Stimulated activated CD8-positive, alpha-beta memory T cell treated with anti-CD3 and anti-CD28 coated beads, Interleukin-4, amount 100 ng/mL, for 1 hour (primary cell): ENCODE measurements around the gene PDX1.
"Not testable (repeated sequence)": the region's sequence is repeated elsewhere in the genome, so short reads cannot be mapped to it uniquely, and the experiment has no call there.

Experiments
- DNase-seq, 2 donors: peaks; one replicate each; pipeline ENCODE4 v3.0.0-alpha.2; 2020; ENCODE audit warnings: low read depth in 2 of 2, low spot score in 1 of 2

PDX1 gene

DNA sequence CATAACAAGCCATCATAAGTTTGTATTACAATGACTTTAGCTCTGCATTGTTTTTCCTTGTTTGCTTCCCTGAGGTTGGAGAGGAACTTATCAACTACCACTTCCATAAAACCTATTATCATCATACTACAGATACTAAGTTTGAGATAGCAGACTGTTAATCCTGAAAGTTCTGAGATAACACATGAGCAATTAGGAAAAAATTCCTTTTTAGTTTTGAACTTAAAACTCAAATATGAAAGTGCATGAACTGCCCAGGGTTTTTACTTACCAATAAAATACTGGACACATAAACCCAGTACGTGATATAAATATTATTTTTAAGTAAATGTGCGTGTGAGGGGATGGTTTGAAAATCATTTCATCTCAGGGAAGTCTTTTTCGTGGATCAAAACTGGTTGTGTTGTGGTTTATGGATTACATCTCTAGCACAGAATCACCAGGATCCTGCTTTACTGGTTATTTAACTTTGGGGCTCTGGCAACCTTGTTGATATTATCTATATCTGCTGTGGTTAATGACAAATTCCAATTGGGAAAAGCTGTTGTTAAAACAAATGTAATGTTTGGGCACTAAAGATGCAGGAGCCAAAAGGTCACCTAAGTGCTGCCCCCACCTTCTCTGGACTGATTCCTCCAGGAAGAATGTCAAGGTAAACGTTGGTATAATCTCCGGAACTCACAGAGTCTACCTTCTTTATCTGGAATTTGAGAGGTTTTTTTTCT is 36.9 kb downstream of the PDX1 start:
- DNase-seq: no peak

DNA sequence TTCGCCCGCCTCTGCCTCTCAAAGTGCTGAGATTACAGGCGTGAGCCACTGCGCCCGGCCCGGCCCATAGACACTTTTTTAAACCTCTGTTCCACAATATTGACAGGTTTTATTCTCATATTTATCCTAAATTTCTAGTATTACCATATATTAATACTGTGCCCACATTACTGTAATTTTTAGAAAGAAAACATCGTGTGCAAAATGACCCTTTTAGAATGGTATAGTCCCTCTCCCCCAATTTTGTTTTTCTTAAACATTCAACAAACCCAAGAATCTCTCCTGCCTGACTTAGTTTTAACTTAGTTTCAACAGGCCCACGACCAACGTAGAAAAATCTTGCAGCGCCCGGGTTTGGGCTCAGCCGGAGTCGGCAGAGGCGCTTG is 40.2 kb downstream of the PDX1 start:
- no peak for DNase-seq

DNA sequence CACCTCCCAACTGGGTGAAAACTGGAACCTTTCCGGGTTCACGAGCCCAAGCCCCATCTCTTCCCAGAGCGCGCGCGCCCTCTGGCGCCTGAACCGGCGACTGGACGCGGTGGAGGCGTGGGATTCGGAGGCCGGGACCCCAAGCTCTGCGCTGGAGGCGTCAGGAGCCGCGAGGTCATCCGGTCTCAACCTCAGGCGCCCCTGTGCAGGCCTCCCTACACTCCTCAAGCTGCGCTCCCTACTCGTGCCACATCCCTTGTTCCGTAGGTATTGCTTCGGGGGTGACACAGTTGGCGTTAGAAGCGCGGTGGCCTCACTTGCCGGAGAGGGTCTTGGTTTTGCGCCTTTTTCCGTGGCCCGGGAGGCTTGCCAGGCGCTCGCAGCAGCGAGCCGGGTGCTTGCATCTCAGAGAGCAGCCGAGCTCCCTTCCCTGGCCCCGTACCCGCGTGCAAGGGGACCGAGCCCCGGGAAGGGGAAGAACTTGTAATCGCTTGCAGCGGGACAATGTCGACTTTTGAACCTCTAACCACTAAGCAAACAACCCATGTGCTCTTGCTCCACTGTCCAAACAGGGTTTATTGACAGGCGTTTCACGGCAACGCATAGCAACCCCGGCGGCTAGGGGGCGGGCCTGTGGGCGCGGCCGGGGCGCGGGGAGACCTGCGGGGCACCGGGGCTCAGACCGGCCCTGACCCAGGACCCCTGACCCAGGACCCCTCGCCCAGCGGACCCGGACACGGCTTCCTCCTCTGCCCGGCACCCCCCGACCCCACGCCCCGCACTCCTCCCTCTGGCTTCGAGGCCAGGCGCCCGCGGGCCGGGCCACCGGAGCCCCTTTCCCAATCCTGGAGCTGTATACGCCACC is 40.8 kb downstream of the PDX1 start:
- DNase-seq: no peak

DNA sequence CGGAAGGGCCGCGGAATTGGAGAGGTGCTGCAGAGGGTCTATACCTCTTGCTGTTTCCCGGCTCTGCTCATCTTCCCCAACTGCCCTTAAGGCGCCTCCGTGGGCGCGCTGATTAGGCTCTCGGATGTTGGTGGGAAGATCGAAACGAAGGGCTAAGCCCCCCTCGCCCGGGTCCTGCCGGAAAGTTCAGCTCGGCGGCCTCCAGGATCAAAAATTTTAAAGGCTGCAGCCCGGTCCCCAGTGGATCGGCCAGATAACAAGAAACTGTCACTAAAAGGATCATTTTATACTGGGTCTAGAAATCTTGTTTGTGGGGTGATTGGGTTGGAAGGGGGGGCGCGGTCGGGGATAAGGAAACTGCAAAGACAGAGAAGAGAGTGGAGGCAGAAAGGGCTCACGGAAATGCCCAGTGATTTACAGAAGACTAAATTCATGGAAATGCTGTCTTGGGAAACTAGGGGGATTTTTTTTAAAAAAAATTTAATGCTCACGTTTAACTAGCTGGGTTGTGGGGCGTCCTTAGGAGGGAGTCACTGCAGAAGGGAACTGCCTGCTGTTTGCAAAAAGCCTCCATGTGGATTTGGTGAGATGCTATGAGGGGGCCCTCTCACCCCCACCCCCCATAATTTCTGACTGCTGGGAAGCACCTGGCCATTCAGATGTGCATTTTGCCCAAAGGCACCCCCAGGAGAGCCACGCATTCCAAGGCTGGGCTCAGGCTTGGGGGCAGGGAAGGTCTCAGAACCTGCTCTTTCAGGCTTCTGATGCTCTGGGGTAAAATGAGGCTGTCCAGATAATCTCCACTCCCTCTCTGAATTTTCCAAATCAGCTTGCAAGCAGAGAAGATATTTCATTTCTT is 41.7 kb downstream of the PDX1 start:
- no peak for DNase-seq

DNA sequence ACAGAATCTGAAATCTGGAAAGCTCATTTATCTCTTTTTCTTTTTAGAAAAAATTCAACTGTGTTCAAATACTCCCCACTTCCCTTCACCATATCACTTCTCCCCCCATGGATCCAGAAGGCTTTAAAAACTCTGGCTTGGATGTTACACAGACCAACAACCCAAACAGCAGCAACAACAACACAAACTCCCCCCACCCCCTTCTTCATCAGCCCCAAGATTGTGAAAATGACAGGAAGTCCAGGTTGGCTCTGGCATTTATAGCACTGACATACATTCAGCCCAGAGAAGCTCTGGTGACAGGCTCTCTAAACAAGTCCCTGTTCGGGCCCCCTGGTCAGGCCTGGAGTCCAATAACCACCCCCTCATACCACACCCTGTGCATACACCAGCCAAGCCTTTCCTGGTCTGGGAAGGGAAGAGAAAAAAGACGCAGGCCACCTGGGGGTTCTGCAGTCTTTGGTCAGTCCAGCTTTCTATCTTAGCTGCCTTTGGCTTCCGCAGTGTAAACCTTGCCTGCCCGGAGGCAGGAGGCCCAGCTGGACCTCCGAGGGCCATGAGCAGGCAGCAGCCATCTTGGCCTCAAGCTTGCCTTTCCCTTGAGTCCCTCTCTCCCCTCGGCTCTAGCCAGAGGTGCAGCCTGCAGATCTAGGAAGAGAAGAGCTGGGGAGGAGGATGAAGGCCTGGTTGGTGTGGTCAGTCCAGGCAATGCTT is 42.5 kb downstream of the PDX1 start:
- DNase-seq: no peak

DNA sequence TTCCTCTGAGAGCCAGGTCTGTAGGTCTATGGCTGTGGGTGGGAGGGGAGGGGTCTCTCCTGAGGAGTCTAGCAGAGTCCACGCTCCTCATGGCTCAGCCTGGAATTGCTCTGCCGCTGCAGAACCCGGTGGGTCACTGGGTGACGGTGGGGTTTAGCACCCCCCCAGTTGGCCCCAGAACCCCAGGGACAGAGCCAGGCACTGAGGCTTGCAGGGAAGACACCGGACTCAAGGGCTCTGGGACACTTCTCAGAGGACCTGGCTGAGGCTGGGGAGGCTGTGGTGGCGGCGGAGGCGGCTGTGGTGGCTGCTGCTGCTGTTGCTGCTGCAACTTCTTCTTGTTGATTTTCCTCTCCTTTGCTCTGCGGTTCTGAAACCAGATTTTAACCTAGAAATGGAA is 43.2 kb downstream of the PDX1 start:
- no peak for DNase-seq

DNA sequence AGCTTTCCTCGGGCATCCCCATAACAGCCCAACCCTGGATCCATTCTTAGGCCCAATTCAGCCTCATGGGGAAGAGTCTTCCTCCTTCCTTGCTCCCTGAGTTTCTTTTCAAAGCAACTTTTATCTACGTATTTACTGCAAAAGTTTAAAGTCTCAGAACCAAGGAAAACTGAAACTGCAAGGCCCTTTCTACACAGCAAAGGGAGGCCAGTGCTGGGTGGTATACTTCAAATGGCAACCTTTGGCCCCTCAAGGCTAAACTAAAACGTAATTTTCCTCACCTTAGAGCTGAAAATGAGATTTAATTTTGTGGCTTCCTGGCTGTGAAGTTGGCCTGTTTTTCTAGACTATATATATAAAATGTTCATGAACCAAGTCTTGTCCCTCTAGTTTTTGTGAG is 43.7 kb downstream of the PDX1 start:
- no peak for DNase-seq

DNA sequence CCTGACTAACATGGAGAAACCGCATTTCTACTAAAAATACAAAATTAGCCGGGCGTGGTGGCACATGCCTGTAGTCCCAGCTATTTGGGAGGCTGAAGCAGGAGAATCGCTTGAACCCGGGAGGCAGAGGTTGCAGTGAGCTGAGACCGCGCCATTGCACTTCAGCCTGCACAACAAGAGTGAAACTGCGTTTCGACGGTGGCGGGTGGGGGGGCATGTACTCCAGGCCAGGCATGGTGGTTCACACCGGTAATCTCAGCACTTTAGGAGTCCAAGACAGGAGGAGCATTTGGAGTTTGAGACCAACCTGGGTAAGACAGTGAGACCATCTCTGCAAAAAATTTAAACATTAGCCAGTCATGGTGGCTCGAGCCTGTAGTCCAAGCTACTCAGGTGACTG is 44.4 kb downstream of the PDX1 start:
- DNase-seq: not testable (repeated sequence)

DNA sequence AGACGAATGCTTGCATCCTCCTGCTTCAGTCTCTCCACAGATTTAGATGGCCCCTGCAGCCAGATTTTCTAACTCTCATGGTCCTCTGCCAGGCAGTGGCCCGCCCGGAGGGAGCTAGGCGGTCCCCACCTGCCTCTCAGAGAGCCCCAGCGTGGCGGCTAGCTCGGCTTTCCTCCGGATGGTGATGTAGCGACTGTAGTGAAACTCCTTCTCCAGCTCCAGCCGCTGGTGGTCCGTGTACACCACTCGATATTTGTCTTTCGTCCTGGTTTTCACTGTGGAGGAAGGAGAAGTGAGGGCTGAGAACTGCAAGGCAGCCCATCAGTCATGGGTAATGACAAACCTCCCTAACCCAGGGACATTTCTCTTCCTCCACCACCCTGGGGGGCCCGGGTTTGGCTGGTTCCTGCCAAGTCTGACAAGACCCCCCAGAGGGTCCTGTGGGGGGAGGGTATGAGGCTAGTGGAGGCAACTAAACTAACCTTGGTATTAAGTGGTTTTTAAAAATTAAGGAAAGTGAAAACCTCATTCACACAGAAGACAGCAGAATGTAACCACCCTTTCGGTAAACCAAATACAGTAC is 45.0 kb downstream of the PDX1 start:
- DNase-seq: no peak

DNA sequence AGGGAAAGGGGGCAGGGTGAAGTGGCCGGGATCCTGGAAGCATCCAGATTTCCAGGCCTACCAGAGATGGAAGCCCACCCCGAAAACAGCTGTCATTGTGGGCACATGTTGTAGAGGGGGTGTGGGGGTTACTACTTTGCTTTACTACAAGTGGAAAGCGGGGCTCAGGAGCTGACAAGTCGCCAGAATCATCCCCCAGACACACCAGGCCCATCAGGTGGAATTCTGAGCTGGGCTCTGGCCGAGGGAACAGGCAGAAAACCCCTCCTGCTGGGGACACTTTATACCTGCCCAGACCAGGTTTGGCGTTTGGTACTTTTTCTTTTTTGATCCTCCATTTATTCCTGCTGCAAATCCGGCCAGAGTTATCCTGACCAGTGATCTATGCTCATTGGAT is 45.5 kb downstream of the PDX1 start:
- no peak for DNase-seq

DNA sequence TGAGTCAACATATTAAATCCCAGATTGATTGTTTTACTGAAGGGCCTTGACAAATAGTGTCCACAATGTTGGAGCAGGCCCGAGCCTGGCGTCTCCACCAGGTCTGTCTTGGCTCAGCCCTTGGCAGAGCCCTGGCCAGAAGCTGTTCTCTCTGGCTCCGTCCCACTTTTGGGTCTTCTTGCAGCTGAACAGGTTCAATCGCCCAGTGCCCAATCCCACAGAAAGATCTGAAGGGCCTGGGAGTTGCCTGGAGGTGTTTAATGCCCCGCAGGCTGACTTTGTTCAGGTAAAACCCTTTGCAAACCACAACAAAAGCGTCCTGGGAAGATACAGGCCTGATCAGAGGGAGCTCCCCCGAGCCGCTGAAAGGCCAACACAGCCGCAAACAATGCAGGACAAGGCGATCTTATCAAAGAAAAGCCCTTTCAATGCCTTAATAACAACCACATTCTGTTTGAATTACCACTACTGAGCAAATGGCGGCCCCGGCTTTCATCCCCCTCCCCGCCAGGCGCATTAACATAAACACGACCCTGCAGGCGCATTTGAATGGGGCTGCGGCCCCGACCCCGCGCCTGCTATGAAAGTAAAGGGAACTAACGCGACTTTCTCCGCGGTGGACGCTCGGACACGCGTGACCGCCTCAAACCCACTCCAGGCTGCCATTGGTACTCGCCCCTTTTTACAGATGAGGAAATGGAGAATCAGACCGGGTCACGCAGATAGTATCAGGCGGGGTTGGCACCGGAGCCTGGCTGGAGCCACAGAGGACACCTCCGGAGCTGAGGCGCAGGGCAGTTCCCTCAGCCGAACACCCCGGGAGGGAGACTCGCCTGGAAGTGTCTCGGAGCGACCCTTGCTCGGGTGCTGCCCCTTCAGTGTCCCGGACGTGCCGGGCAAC is 46.2 kb downstream of the PDX1 start:
- no peak for DNase-seq

DNA sequence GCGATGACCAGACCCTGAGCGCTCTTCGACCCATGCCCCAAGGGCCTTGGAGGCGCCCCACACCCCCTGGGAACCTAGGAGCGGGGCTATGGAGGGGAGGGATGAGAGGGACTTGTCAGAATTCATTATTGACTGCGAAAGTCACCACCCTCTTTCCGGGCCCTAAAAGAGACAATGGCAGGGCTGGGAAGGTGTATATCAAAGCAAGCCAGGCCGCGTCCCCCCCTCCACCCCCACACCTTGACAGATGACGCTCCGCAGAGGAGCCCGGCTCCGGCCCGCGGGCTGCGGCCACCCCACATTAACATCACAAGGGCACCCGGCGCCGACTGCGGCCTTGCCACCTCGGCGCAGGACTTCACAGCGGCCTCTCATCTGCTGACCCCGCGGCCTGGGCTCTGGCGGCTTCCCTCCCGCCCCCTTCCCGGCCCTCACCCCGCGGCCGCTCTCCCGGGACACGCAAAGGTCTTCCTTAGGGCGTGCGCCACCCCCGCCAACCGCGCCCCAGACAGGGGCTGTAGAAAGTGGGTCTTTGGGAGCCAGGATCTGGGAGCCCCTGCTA is 46.9 kb downstream of the PDX1 start:
- no peak for DNase-seq

DNA sequence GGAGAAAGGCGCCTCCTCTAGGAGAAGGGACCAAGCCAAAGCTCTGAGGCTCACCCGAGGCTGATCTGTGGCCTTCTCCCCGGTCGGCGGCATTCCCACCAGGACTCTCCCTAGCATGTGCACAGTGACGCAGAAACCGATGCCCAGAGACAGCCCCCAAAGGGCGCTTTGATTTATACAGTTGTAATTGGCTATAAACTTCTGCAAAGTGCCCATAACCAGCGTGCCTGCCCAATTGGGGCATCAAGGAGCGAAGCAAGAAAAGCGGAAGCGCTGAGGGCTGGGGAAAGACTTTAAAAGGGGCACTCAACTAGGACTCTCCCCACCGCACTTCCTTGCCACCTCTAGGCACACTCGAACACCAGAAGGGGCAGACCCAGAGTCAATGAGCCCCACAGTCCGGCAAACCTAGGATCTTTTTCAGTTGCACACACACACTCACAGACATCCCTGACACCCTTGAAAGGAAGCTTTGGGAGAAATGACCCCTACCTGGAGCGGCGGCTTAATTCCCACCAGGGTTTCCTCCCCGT is 47.5 kb downstream of the PDX1 start:
- DNase-seq: no peak

DNA sequence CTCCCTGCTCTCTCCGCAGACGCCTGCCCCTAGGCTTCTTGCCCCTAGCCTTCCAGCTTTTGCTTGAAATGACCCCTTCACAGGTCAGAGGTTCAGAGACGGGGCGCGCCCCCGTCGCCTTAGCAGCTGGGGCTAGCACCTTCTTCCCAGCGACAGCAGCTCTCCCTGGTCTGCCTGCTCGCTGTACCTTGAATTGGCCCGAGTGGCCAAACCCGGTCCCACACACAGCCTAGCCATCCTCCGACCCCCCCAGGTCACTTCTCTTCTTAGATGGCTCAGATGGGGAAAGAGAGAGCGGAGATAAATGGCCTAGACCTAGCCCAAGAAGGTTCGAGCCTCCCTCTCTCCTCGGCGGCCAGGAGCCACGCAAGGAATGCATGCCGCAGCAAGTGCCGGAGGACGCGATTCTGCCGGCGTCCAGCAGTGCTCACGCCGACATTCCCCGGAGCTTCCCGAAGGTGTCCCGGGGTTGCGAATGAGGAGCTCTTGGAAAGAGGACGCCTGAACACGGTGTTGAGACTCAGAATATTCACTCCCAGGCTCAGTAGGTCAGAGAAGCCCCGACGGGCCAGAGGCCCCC is 48.0 kb downstream of the PDX1 start:
- DNase-seq: no peak

DNA sequence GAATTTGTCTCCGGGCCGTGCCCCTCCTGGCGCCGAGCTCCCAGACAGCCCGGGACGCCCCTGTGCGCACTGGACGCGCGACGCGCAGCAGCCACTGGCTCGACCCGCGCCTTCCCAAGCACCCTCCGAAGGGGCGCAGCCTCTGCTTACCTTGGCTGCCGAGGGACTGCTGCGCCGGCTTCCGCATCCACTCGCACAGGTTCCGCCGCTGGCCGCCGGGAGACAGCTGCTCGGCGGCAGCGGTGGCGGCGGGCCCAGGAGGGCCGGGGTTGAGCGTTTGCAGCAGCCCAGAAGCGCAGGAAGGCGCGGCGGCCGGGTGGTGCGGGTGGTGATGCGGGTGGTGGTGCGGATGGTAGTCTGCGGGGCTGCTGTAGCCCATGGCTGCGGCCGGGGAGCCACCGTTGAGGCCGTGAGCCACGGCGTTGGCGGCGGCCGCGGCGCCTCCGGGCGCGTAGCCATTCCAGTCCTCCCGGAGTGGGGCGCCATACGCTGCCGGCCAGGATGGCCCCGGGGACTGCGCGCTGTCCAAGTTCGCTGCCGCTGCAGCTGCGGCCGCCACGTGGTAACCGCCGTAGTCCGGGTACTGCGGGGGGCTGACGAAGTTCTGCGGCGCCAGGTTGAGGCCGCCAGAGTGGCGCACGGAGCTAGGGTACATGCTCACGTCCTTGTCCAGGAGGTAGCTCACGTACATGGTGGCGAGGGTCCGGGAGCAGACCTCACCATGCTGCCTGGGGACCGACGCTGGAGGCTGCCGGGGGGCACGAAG is 48.7 kb downstream of the PDX1 start:
- no peak for DNase-seq

DNA sequence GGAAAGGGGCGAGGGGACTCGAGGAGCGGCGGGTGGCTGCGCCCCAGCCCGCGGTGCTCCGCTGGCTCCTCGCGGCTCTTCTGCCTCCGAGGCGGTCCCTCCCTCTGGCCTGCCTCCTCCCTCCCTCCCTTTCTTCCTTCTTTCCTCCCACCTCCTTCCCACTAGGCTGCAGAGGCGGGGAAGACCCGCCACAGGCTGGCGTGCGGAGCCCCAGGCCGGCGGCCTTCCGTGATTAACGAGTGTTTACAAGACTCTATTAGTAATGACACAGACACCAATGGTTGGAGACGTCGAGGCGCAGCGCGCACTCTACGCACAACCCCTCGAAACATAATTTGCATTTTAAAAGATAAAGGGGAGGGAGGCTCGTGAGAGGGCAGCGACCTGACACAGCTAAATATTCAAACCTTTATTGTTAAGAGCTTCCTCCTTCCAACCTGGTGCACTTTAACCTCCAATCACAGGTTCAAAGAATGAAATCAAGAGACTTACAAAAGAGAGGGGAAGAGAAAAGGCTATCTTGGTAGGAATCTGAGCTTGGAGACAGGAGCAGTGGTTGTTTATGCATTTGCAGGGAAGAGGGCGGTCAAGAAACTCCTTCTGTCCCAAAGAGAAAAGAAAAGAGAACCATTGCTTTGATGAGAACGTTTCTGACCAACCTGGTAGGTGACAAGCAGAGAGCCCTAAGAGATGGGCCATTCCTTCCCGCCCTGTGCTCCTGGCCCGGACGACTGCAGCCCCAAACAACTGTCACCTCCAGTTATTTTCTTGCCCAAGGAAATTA is 49.5 kb downstream of the PDX1 start, which contains the start of gene CDX2:
TSS of gene CDX2 (minus strand) at position 234 of the 784 bp plus-strand sequence. CDS start 309 bp downstream, outside the sequence.
- DNase-seq: no peak

DNA sequence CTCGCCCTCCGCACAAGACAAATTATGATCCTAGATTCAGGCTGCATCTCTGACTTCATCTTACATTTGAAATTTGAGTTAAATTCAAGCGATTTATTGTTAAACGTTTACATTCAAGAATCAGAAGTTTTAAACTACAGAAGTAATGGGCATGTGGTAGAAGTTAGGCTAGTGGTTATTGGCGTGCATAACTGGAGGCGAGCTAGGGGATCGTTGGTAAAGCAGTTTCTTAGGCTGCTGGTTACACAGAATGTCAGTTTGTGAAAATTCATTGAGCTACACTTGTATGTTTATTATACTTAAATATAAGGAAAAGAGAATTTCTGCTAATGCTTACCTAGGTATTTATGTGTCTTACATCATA is 50.0 kb downstream of the PDX1 start:
- DNase-seq: no peak
